GM12878 (cell line): ENCODE results near the gene IL18. TPM values are rescaled to one million over a fixed set of nuclear protein-coding genes. Genes with fewer than 3 reads are reported as not detected.

Experiments used
- ATAC-seq: fragments of 200-7000 bp; cut with Tn5 transposase; 3 replicates; pipeline ENCODE4 v1.9.1; 2020; ENCODE audit warnings: mild to moderate bottlenecking, moderate library complexity
- BruUV-seq: library from RNA; stranded (reverse); fragments of 400-500 nt; replicated peaks from 2 replicates; lab custom pipeline; 2021; lab: Mats Ljungman, UMichigan
- CTCF ChIA-PET: fragments of 300-600 bp; sonication (Branson Sonifier 250); formaldehyde crosslinking; extraction: SDS; loops from one replicate; lab custom pipeline; 2021; ENCODE audit warnings: inconsistent platforms; lab: Yijun Ruan, JAX
- POLR2A ChIA-PET: fragments of 350-600 bp; formaldehyde crosslinking; extraction: SDS; loops from one replicate; lab custom pipeline; 2021; ENCODE audit warnings: inconsistent platforms; lab: Charles Lee
- RAD21 ChIA-PET: fragments of 300-600 bp; sonication (Branson Sonifier 250); formaldehyde crosslinking; loops from one replicate; lab custom pipeline; 2023; ENCODE audit warnings: antibody characterized with exemption; ENCODE audit not compliant: unreplicated experiment; lab: Charles Lee
- SMC1A ChIA-PET: fragments of 300-600 bp; sonication (Branson Sonifier 250); formaldehyde crosslinking; loops from one replicate; lab custom pipeline; 2023; ENCODE audit not compliant: unreplicated experiment, uncharacterized antibody; lab: Charles Lee
- DNase-seq: peaks from one replicate; pipeline ENCODE4 v3.0.0-alpha.2; 2011; ENCODE audit warnings: low read depth, low spot score
- FAIRE-seq: peaks from 3 replicates; lab custom pipeline; 2011; peaks lifted over from hg19 to GRCh38; lab: Jason Lieb, UNC
- H2AFZ ChIP-seq: 2 replicates; pipeline ENCODE4 v1.6.0; 2011; ENCODE audit warnings: low read depth, low read length, control low read depth; ENCODE audit not compliant: control insufficient read depth
- H3K27ac ChIP-seq: 2 replicates; pipeline ENCODE4 v1.5.1; 2011; ENCODE audit warnings: control low read depth; ENCODE audit not compliant: control insufficient read depth, insufficient read depth
- H3K27me3 ChIP-seq, 2 experiments: replicated peaks in 1 of 2; 2 replicates each; pipeline versions ENCODE4 v1.6.0 to v1.6.1; 2011; ENCODE audit warnings: low read length in 1 of 2; ENCODE audit not compliant: control insufficient read depth in 2 of 2, insufficient read depth in 2 of 2
- H3K36me3 ChIP-seq, 2 experiments: 2 replicates each; pipeline ENCODE4 v1.5.1; 2011; ENCODE audit warnings: low read length in 1 of 2; ENCODE audit not compliant: control insufficient read depth in 2 of 2, insufficient read depth in 2 of 2
- H3K4me1 ChIP-seq: 2 replicates; pipeline ENCODE4 v1.6.1; 2011; ENCODE audit warnings: mild to moderate bottlenecking, low read length, moderate library complexity, mixed read lengths; ENCODE audit not compliant: control insufficient read depth, insufficient read depth
- H3K4me2 ChIP-seq: 2 replicates; pipeline ENCODE4 v1.6.0; 2011; ENCODE audit warnings: control low read depth; ENCODE audit not compliant: control insufficient read depth, insufficient read depth
- H3K4me3 ChIP-seq: fragments of 200-600 bp; sonication (generic); 2 replicates; pipeline ENCODE4 v1.5.1; 2016
- H3K79me2 ChIP-seq: 2 replicates; pipeline ENCODE4 v1.6.0; 2011; ENCODE audit warnings: low read length; ENCODE audit not compliant: control insufficient read depth, insufficient read depth
- H3K9ac ChIP-seq: 2 replicates; pipeline ENCODE4 v1.8.0; 2011; ENCODE audit warnings: low read length, control low read depth, mixed read lengths; ENCODE audit not compliant: control insufficient read depth, insufficient read depth
- H3K9me3 ChIP-seq: replicated peaks from 3 replicates; pipeline ENCODE4 v1.5.1; 2011; ENCODE audit warnings: mild to moderate bottlenecking, low read length; ENCODE audit not compliant: control insufficient read depth, insufficient read depth
- H4K20me1 ChIP-seq: 2 replicates; pipeline ENCODE4 v1.6.0; 2011; ENCODE audit not compliant: control insufficient read depth, insufficient read depth
- JUNB ChIP-seq: IDR thresholded peaks from 2 replicates; pipeline ENCODE4 v1.6.1; 2016; ENCODE audit warnings: antibody characterized with exemption, mild to moderate bottlenecking
- ZSCAN29 ChIP-seq: fragments of 450-650 bp; IDR thresholded peaks from 2 replicates; pipeline ENCODE4 v1.6.1; 2017; ENCODE audit warnings: mild to moderate bottlenecking, moderate library complexity
- WGBS: methylation state at CpG from one replicate; pipeline ENCODE4 v1.1.6; 2016; ENCODE audit warnings: low lambda C conversion rate; ENCODE audit not compliant: insufficient replicate concordance, insufficient coverage; ENCODE audit errors: missing lambda C conversion rate; 5-methylcytosine and 5-hydroxymethylcytosine counted together
- in situ Hi-C: fragments of 300-500 bp; cut with MboI; formaldehyde crosslinking; loops from 9 replicates; pipeline ENCODE4 v1.14.3; 2018; ENCODE audit warnings: mixed read lengths
- intact Hi-C: fragments of 100-400 bp; cut with micrococcal nuclease; formaldehyde crosslinking; loops from one replicate; pipeline ENCODE4 v1.14.2; 2022; ENCODE audit not compliant: unreplicated experiment
- polyA plus RNA-seq, 11 experiments: library from polyadenylated mRNA; depleted of rRNA in 4 of 11; unstranded in 6 of 11; stranded (reverse) in 5 of 11; fragments of >200 nt; fragmentation: Nextera tagmentation in 4 of 11; fragmentation: Illumina TruSeq in 1 of 11; extraction: Ambion mirVana in 4 of 11; extraction: Trizol in 1 of 11; gene quantifications; 1 replicate in 1 of 11; 2 replicates in 10 of 11; pipeline versions ENCODE4 v1.2.1 to v1.2.3, GENCODE V29; 2011 to 2016; ENCODE audit warnings: inconsistent platforms in 2 of 11, missing spikeins in 2 of 11, low read depth in 1 of 11
- total RNA-seq, 4 experiments: library from RNA; depleted of rRNA in 3 of 4; stranded (reverse); fragments of >200 nt in 3 of 4; fragmentation: Illumina TruSeq in 1 of 4; extraction: Trizol in 1 of 4; gene quantifications; 2 replicates each; pipeline versions ENCODE4 v1.2.1 to v1.2.3, GENCODE V29; 2013 to 2021
- TF ChIP-seq, protein P1 (sequence below): fragments of 450-650 bp; IDR thresholded peaks from 2 replicates; pipeline ENCODE4 v1.6.1; 2017; ENCODE audit warnings: borderline replicate concordance
- TF ChIP-seq, protein P2 (sequence below): fragments of 450-650 bp; IDR thresholded peaks from 2 replicates; pipeline ENCODE4 v1.6.1; 2016; ENCODE audit warnings: mild to moderate bottlenecking
- TF ChIP-seq, protein P3 (sequence below): fragments of 450-650 bp; IDR thresholded peaks from 2 replicates; pipeline ENCODE4 v1.6.1; 2017; ENCODE audit warnings: mild to moderate bottlenecking, moderate library complexity

Gene IL18
- total and polyA plus RNA-seq, 10 of the 15 experiments (the other 5 are each of a cell fraction or from before 2014, with no cell fraction given): 0.12 to 0.42 (median 0.24) TPM

DNA sequence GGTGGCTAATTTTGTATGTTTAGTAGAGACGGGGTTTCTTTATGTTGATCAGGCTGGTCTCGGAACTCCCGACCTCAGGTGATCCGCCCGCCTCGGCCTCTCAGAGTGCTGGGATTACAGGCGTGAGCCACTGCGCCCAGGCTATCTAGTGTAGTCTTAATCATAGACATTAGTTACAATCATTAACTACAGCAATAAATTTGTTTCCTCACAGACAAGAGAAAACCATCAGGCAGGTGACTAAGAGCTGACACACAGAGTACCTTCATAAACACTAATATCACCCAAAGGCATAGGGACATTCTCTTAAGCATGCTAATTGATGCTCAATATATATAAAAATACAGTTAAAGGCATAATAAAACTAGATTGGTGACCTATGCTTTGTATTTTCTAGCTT is 57.8 kb downstream of the IL18 start:
- H3K27me3 ChIP-seq: no peaks in the 10 kb centered on the region
- no peak overlapping the region for H3K4me2 ChIP-seq
- H2AFZ ChIP-seq: no peak overlapping the region
- POLR2A ChIA-PET: interaction anchor here (0.8 kb wide), 1 partner anchor 20 kb away, joined by 4 read pairs; no protein-coding TSS in a partner anchor
- no peak for FAIRE-seq
- no peak overlapping the region for H3K9ac ChIP-seq
- no peaks in the 10 kb centered on the region for H3K9me3 ChIP-seq
- no peaks in the 10 kb centered on the region for H4K20me1 ChIP-seq
- H3K27ac ChIP-seq: no peak overlapping the region
- TF ChIP-seq JUNB (no peak), ZSCAN29 (no peak)
- TF ChIP-seq, protein P1, sequence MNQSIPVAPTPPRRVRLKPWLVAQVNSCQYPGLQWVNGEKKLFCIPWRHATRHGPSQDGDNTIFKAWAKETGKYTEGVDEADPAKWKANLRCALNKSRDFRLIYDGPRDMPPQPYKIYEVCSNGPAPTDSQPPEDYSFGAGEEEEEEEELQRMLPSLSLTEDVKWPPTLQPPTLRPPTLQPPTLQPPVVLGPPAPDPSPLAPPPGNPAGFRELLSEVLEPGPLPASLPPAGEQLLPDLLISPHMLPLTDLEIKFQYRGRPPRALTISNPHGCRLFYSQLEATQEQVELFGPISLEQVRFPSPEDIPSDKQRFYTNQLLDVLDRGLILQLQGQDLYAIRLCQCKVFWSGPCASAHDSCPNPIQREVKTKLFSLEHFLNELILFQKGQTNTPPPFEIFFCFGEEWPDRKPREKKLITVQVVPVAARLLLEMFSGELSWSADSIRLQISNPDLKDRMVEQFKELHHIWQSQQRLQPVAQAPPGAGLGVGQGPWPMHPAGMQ: no peak
- TF ChIP-seq, protein P2, sequence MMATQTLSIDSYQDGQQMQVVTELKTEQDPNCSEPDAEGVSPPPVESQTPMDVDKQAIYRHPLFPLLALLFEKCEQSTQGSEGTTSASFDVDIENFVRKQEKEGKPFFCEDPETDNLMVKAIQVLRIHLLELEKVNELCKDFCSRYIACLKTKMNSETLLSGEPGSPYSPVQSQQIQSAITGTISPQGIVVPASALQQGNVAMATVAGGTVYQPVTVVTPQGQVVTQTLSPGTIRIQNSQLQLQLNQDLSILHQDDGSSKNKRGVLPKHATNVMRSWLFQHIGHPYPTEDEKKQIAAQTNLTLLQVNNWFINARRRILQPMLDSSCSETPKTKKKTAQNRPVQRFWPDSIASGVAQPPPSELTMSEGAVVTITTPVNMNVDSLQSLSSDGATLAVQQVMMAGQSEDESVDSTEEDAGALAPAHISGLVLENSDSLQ: no peak
- TF ChIP-seq, protein P3, sequence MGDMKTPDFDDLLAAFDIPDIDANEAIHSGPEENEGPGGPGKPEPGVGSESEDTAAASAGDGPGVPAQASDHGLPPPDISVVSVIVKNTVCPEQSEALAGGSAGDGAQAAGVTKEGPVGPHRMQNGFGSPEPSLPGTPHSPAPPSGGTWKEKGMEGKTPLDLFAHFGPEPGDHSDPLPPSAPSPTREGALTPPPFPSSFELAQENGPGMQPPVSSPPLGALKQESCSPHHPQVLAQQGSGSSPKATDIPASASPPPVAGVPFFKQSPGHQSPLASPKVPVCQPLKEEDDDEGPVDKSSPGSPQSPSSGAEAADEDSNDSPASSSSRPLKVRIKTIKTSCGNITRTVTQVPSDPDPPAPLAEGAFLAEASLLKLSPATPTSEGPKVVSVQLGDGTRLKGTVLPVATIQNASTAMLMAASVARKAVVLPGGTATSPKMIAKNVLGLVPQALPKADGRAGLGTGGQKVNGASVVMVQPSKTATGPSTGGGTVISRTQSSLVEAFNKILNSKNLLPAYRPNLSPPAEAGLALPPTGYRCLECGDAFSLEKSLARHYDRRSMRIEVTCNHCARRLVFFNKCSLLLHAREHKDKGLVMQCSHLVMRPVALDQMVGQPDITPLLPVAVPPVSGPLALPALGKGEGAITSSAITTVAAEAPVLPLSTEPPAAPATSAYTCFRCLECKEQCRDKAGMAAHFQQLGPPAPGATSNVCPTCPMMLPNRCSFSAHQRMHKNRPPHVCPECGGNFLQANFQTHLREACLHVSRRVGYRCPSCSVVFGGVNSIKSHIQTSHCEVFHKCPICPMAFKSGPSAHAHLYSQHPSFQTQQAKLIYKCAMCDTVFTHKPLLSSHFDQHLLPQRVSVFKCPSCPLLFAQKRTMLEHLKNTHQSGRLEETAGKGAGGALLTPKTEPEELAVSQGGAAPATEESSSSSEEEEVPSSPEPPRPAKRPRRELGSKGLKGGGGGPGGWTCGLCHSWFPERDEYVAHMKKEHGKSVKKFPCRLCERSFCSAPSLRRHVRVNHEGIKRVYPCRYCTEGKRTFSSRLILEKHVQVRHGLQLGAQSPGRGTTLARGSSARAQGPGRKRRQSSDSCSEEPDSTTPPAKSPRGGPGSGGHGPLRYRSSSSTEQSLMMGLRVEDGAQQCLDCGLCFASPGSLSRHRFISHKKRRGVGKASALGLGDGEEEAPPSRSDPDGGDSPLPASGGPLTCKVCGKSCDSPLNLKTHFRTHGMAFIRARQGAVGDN: no peak
- H3K4me3 ChIP-seq: no peak overlapping the region
- no peaks in the 10 kb centered on the region for H3K4me1 ChIP-seq
- DNase-seq: no peak
- intact Hi-C loops (no loop called here), in situ Hi-C loops (no loop called here)
- RAD21 ChIA-PET: no interaction called here
- BruUV-seq: no TSS peak
- ATAC-seq: no peak
- SMC1A ChIA-PET: no interaction called here
- peaks cover 0 to 4% of the 10 kb centered on the region in 2 experiments; a peak in 2 of 4 replicates for H3K36me3 ChIP-seq
- CTCF ChIA-PET: interaction anchor here (0.6 to 4.3 kb wide), 3 partner anchors 9 to 174 kb away, joined by 3 to 21 read pairs (median 4); no protein-coding TSS in a partner anchor
- WGBS: 99% methylated on average over 8 of the region's 8 CpGs
- no peaks in the 10 kb centered on the region for H3K79me2 ChIP-seq
